WTC11 (cell line): ENCODE results near the gene MSH3. TPM values are rescaled to one million over a fixed set of nuclear protein-coding genes. Genes with fewer than 3 reads are reported as not detected.
A peak's percentile ranks its signal among the peaks of the same experiment; 100 is the strongest.

Source experiments
- ATAC-seq: fragments of 200-7000 bp; cut with Tn5 transposase; 2 replicates; pipeline ENCODE4 v1.10.0; 2021; ENCODE audit warnings: mild to moderate bottlenecking, moderate library complexity
- CTCF ChIA-PET: fragments of 300-600 bp; sonication (Branson Sonifier 250); formaldehyde crosslinking; loops from one replicate; lab custom pipeline; 2021; ENCODE audit warnings: antibody characterized with exemption; lab: Charles Lee
- POLR2A ChIA-PET: fragments of 350-600 bp; sonication (Branson Sonifier 250); formaldehyde crosslinking; loops from one replicate; lab custom pipeline; 2021; ENCODE audit warnings: antibody characterized with exemption; lab: Charles Lee
- DNase-seq: peaks from one replicate; pipeline ENCODE4 v3.0.0; 2021; ENCODE audit warnings: low spot score
- H3K27ac Mint-ChIP-seq: 2 replicates; pipeline ENCODE4 v1.8.0; 2021; ENCODE audit warnings: mixed read lengths
- H3K27me3 Mint-ChIP-seq: 2 replicates; pipeline ENCODE4 v1.8.0; 2021; ENCODE audit warnings: low read depth, mild to moderate bottlenecking, moderate library complexity, mixed read lengths
- H3K36me3 Mint-ChIP-seq: 2 replicates; pipeline ENCODE4 v1.8.0; 2021; ENCODE audit warnings: mixed read lengths
- H3K4me1 Mint-ChIP-seq: 2 replicates; pipeline ENCODE4 v1.8.0; 2022; ENCODE audit warnings: mixed read lengths
- H3K4me3 Mint-ChIP-seq: 2 replicates; pipeline ENCODE4 v1.8.0; 2021; ENCODE audit warnings: mild to moderate bottlenecking, moderate library complexity, mixed read lengths
- H3K9me3 Mint-ChIP-seq: 2 replicates; pipeline ENCODE4 v1.8.0; 2021; ENCODE audit warnings: mixed read lengths
- ATF1 ChIP-seq: sonication (generic); formaldehyde crosslinking; IDR thresholded peaks from 2 replicates; pipeline ENCODE4 v1.8.1; 2023; ENCODE audit warnings: mild to moderate bottlenecking, moderate library complexity, missing genetic modification reagents
- CREM ChIP-seq: sonication (generic); formaldehyde crosslinking; IDR thresholded peaks from 2 replicates; pipeline ENCODE4 v1.8.1; 2022; ENCODE audit warnings: mild to moderate bottlenecking, missing genetic modification reagents, moderate library complexity
- E2F4 ChIP-seq: sonication (generic); formaldehyde crosslinking; IDR thresholded peaks from 2 replicates; pipeline ENCODE4 v1.8.1; 2022; ENCODE audit warnings: low read depth, mild to moderate bottlenecking, moderate library complexity, missing genetic modification reagents, borderline replicate concordance
- ELF4 ChIP-seq: sonication (generic); formaldehyde crosslinking; IDR thresholded peaks from 2 replicates; pipeline ENCODE4 v1.8.1; 2022; ENCODE audit warnings: low read depth, mild to moderate bottlenecking, moderate library complexity, missing genetic modification reagents
- EMX1 ChIP-seq: fragments of 250-450 bp; sonication (Bioruptor Pico); IDR thresholded peaks from 2 replicates; pipeline ENCODE4 v1.8.0; 2021; ENCODE audit warnings: mild to moderate bottlenecking
- ETV6 ChIP-seq: sonication (generic); formaldehyde crosslinking; IDR thresholded peaks from 2 replicates; pipeline ENCODE4 v1.8.1; 2022; ENCODE audit warnings: mild to moderate bottlenecking, missing genetic modification reagents
- FOXP1 ChIP-seq: sonication (generic); formaldehyde crosslinking; IDR thresholded peaks from 2 replicates; pipeline ENCODE4 v1.8.0; 2022; ENCODE audit warnings: missing genetic modification reagents, mild to moderate bottlenecking, moderate library complexity, borderline replicate concordance
- GABPB1 ChIP-seq: sonication (generic); formaldehyde crosslinking; IDR thresholded peaks from 2 replicates; pipeline ENCODE4 v1.8.1; 2023; ENCODE audit warnings: mild to moderate bottlenecking, missing genetic modification reagents
- HMGA2 ChIP-seq: fragments of 250-450 bp; sonication (Bioruptor Pico); IDR thresholded peaks from 2 replicates; pipeline ENCODE4 v1.4.0; 2021; ENCODE audit warnings: mild to moderate bottlenecking, moderate library complexity
- HMGXB4 ChIP-seq: sonication (generic); formaldehyde crosslinking; IDR thresholded peaks from 2 replicates; pipeline ENCODE4 v1.8.1; 2023; ENCODE audit warnings: mild to moderate bottlenecking, moderate library complexity, missing genetic modification reagents
- IRF2 ChIP-seq: sonication (generic); formaldehyde crosslinking; IDR thresholded peaks from 2 replicates; pipeline ENCODE4 v1.8.0; 2022; ENCODE audit warnings: low read depth, missing genetic modification reagents, borderline replicate concordance
- JUN ChIP-seq: sonication (generic); formaldehyde crosslinking; IDR thresholded peaks from 2 replicates; pipeline ENCODE4 v1.8.0; 2023; ENCODE audit warnings: mild to moderate bottlenecking, missing genetic modification reagents
- MYBL2 ChIP-seq: sonication (generic); formaldehyde crosslinking; IDR thresholded peaks from 2 replicates; pipeline ENCODE4 v1.8.1; 2023; ENCODE audit warnings: mild to moderate bottlenecking, moderate library complexity, missing genetic modification reagents
- NFE2L1 ChIP-seq: sonication (generic); formaldehyde crosslinking; IDR thresholded peaks from 2 replicates; pipeline ENCODE4 v1.8.1; 2023; ENCODE audit warnings: missing genetic modification reagents
- NFYB ChIP-seq: sonication (generic); formaldehyde crosslinking; conservative IDR thresholded peaks from 2 replicates; pipeline ENCODE4 v1.8.0; 2022; ENCODE audit warnings: low read depth, missing genetic modification reagents
- NR3C1 ChIP-seq: sonication (generic); formaldehyde crosslinking; conservative IDR thresholded peaks from 2 replicates; pipeline ENCODE4 v1.8.1; 2023; ENCODE audit warnings: low read depth, mild to moderate bottlenecking, missing genetic modification reagents
- RELA ChIP-seq: sonication (generic); formaldehyde crosslinking; IDR thresholded peaks from 2 replicates; pipeline ENCODE4 v1.8.1; 2022; ENCODE audit warnings: missing genetic modification reagents, mild to moderate bottlenecking, borderline replicate concordance
- TCF7 ChIP-seq: sonication (generic); formaldehyde crosslinking; IDR thresholded peaks from 2 replicates; pipeline ENCODE4 v1.8.0; 2022; ENCODE audit warnings: mild to moderate bottlenecking, low read depth, missing genetic modification reagents, moderate library complexity
- ZNF121 ChIP-seq: sonication (generic); formaldehyde crosslinking; IDR thresholded peaks from 2 replicates; pipeline ENCODE4 v1.8.0; 2023; ENCODE audit warnings: missing genetic modification reagents
- ZNF232 ChIP-seq: sonication (generic); formaldehyde crosslinking; IDR thresholded peaks from 2 replicates; pipeline ENCODE4 v1.8.0; 2022; ENCODE audit warnings: mild to moderate bottlenecking, missing genetic modification reagents
- ZNF416 ChIP-seq: fragments of 250-450 bp; sonication (Bioruptor Pico); IDR thresholded peaks from 2 replicates; pipeline ENCODE4 v1.9.0; 2021; ENCODE audit warnings: mild to moderate bottlenecking, inconsistent platforms
- ZNF425 ChIP-seq: fragments of 250-450 bp; sonication (Bioruptor Pico); conservative IDR thresholded peaks from 2 replicates; pipeline ENCODE4 v1.9.0; 2021; ENCODE audit warnings: mild to moderate bottlenecking
- total RNA-seq: library from RNA; stranded (reverse); gene quantifications from 3 replicates; pipeline ENCODE4 v1.2.3, GENCODE V29; 2021
- TF ChIP-seq, protein P1 (sequence below): fragments of 250-450 bp; sonication (Bioruptor Pico); IDR thresholded peaks from 2 replicates; pipeline ENCODE4 v1.9.0; 2021; ENCODE audit warnings: mild to moderate bottlenecking, borderline replicate concordance
- TF ChIP-seq, protein P2 (sequence below): sonication (generic); formaldehyde crosslinking; IDR thresholded peaks from 2 replicates; pipeline ENCODE4 v1.8.0; 2023; ENCODE audit warnings: mild to moderate bottlenecking, missing genetic modification reagents

MSH3 gene
- total RNA-seq, 1 experiment from 2014 or later: 14.6 TPM

DNA sequence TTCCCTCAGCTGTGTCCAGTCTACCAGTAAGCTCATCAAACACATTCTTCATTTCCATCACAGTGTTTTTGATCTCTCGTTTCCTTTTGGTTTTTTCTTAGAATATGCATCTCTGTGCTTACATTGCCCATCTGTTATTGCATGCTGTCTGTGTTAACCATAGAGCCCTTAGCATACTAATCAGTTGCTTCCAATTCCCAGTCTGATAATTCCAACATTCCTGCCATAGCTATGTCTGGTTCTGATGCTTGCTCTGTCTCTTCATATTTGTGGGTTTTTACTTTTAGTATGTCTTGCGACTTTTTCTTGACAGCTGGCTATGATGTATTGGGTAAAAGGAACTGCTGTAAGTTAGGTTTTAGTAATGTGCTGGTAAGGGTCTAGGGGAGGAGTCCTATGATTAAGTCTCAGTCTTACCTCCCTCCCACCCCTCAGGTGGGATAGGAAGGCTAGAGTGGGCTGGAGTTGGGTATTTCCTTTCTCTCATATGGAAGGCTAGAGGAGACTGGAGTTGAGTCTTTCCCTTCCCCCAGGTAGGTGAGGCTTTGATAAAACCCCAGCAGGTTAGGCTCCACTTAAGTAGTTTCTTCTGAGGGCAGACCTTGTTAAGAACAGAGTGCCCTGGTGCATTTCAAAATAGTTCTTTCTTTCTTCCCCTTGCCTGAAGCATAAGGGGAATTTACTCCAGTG lies 206.6 kb downstream of the MSH3 start:
- Mint-ChIP-seq H3K4me3 (no peak overlapping the region), H3K9me3 (peaks cover 19% of the 10 kb centered on the region), H3K4me1 (peaks cover 20% of the 10 kb centered on the region), H3K27me3 (no peaks in the 10 kb centered on the region), H3K36me3 (peaks cover 13% of the 10 kb centered on the region), H3K27ac (peak overlapping the region; percentile 46)
- POLR2A ChIA-PET: no interaction called here
- no peak for DNase-seq
- no peak for TF ChIP-seq CREM (CRISPR knock-in tag)
- no peak for TF ChIP-seq RELA (CRISPR knock-in tag)
- TF ChIP-seq ETV6 (CRISPR knock-in tag): no peak
- no peak for TF ChIP-seq EMX1 (CRISPR knock-in tag)
- no peak for TF ChIP-seq TCF7 (CRISPR knock-in tag)
- TF ChIP-seq NFYB (CRISPR knock-in tag): no peak
- no peak for TF ChIP-seq HMGXB4 (CRISPR knock-in tag)
- TF ChIP-seq NFE2L1 (CRISPR knock-in tag): no peak
- no peak for TF ChIP-seq ELF4 (CRISPR knock-in tag)
- no peak for TF ChIP-seq ATF1 (CRISPR knock-in tag)
- TF ChIP-seq IRF2 (CRISPR knock-in tag): no peak
- TF ChIP-seq ZNF232: no peak
- TF ChIP-seq, protein P1, sequence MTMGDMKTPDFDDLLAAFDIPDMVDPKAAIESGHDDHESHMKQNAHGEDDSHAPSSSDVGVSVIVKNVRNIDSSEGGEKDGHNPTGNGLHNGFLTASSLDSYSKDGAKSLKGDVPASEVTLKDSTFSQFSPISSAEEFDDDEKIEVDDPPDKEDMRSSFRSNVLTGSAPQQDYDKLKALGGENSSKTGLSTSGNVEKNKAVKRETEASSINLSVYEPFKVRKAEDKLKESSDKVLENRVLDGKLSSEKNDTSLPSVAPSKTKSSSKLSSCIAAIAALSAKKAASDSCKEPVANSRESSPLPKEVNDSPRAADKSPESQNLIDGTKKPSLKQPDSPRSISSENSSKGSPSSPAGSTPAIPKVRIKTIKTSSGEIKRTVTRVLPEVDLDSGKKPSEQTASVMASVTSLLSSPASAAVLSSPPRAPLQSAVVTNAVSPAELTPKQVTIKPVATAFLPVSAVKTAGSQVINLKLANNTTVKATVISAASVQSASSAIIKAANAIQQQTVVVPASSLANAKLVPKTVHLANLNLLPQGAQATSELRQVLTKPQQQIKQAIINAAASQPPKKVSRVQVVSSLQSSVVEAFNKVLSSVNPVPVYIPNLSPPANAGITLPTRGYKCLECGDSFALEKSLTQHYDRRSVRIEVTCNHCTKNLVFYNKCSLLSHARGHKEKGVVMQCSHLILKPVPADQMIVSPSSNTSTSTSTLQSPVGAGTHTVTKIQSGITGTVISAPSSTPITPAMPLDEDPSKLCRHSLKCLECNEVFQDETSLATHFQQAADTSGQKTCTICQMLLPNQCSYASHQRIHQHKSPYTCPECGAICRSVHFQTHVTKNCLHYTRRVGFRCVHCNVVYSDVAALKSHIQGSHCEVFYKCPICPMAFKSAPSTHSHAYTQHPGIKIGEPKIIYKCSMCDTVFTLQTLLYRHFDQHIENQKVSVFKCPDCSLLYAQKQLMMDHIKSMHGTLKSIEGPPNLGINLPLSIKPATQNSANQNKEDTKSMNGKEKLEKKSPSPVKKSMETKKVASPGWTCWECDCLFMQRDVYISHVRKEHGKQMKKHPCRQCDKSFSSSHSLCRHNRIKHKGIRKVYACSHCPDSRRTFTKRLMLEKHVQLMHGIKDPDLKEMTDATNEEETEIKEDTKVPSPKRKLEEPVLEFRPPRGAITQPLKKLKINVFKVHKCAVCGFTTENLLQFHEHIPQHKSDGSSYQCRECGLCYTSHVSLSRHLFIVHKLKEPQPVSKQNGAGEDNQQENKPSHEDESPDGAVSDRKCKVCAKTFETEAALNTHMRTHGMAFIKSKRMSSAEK (CRISPR knock-in tag): no peak
- no peak for TF ChIP-seq ZNF416 (CRISPR knock-in tag)
- no peak for TF ChIP-seq FOXP1 (CRISPR knock-in tag)
- no peak for TF ChIP-seq JUN (CRISPR knock-in tag)
- CTCF ChIA-PET: no interaction called here
- ATAC-seq: peak; percentile 92

DNA sequence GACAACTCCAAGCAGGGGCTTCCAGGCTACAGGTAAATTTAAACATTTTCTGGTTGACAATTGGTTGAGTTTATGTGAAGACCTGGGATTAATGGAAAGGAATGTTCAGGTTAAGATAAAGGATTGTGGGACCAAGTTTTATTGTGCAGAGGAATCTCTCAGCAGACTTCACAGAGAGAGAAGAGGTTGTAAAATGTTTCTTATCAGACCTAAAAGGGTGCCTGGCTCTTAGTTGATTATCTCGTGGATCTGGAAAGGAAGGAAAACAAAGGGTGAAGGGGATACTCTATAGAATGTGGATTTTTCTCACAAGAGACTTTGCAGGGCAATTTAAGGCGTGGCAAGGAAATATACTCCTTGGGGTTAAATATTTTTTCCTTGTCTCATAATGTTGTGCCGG lies 209.3 kb downstream of the MSH3 start:
- Mint-ChIP-seq H3K4me1 (peaks cover 20% of the 10 kb centered on the region), H3K27me3 (no peaks in the 10 kb centered on the region), H3K27ac (no peak overlapping the region), H3K9me3 (peaks cover under 1% of the 10 kb centered on the region; the same call in 1 of the 2 replicates), H3K36me3 (no peaks in the 10 kb centered on the region), H3K4me3 (no peak overlapping the region)
- ChIA-PET CTCF (no interaction called here), POLR2A (no interaction called here)
- ATAC-seq (no peak), DNase-seq (no peak)
- TF ChIP-seq CREM (CRISPR knock-in tag) (no peak), HMGA2 (CRISPR knock-in tag) (no peak), MYBL2 (no peak), E2F4 (CRISPR knock-in tag) (no peak), NR3C1 (no peak), ZNF121 (CRISPR knock-in tag) (no peak), GABPB1 (CRISPR knock-in tag) (no peak), IRF2 (CRISPR knock-in tag) (no peak), ZNF425 (CRISPR knock-in tag) (no peak), ZNF232 (no peak)
- TF ChIP-seq, protein P2, sequence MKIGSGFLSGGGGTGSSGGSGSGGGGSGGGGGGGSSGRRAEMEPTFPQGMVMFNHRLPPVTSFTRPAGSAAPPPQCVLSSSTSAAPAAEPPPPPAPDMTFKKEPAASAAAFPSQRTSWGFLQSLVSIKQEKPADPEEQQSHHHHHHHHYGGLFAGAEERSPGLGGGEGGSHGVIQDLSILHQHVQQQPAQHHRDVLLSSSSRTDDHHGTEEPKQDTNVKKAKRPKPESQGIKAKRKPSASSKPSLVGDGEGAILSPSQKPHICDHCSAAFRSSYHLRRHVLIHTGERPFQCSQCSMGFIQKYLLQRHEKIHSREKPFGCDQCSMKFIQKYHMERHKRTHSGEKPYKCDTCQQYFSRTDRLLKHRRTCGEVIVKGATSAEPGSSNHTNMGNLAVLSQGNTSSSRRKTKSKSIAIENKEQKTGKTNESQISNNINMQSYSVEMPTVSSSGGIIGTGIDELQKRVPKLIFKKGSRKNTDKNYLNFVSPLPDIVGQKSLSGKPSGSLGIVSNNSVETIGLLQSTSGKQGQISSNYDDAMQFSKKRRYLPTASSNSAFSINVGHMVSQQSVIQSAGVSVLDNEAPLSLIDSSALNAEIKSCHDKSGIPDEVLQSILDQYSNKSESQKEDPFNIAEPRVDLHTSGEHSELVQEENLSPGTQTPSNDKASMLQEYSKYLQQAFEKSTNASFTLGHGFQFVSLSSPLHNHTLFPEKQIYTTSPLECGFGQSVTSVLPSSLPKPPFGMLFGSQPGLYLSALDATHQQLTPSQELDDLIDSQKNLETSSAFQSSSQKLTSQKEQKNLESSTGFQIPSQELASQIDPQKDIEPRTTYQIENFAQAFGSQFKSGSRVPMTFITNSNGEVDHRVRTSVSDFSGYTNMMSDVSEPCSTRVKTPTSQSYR (CRISPR knock-in tag): no peak
